IMR-90 (cell line): ENCODE measurements around the gene GAS6. TPM values are rescaled to one million over a fixed set of nuclear protein-coding genes. Genes with fewer than 3 reads are reported as not detected.

ENCODE experiments used
- ATAC-seq: fragments of 200-7000 bp; cut with Tn5 transposase; 2 replicates; pipeline ENCODE4 v1.9.1; 2020; ENCODE audit warnings: low read depth, mild to moderate bottlenecking, moderate library complexity
- BruUV-seq: library from RNA; stranded (reverse); fragments of 400-500 nt; replicated peaks from 2 replicates; lab custom pipeline; 2021; lab: Mats Ljungman, UMichigan
- CTCF ChIA-PET: fragments of 300-600 bp; formaldehyde crosslinking; extraction: SDS; loops from one replicate; lab custom pipeline; 2021; ENCODE audit warnings: antibody characterized with exemption; lab: Yijun Ruan, JAX
- POLR2A ChIA-PET: fragments of 300-600 bp; sonication (Branson Sonifier 250); formaldehyde crosslinking; loops from one replicate; lab custom pipeline; 2022; ENCODE audit warnings: antibody characterized with exemption; ENCODE audit not compliant: unreplicated experiment; lab: Charles Lee
- DNase-seq: peaks from one replicate; pipeline ENCODE4 v3.0.0; 2013
- H2AFZ ChIP-seq: replicated peaks from 2 replicates; pipeline ENCODE3; 2013; ENCODE audit warnings: low read length, mild to moderate bottlenecking; ENCODE audit not compliant: poor library complexity
- H2AK5ac ChIP-seq: 2 replicates; pipeline ENCODE4 v1.6.1; 2013; ENCODE audit warnings: low read depth, low read length, inconsistent platforms
- H2AK9ac ChIP-seq: replicated peaks from 2 replicates; pipeline ENCODE3; 2013; ENCODE audit warnings: mild to moderate bottlenecking, low read depth, low read length, moderate library complexity; ENCODE audit not compliant: poor library complexity
- H2BK120ac ChIP-seq: 2 replicates; pipeline ENCODE4 v1.6.1; 2013; ENCODE audit warnings: low read depth, low read length, inconsistent platforms
- H2BK15ac ChIP-seq: 3 replicates; pipeline ENCODE4 v1.6.1; 2013; ENCODE audit warnings: low read depth, low read length, inconsistent platforms
- H2BK20ac ChIP-seq: 2 replicates; pipeline ENCODE4 v1.6.1; 2013; ENCODE audit warnings: low read depth, mild to moderate bottlenecking, inconsistent platforms, low read length, moderate library complexity
- H2BK5ac ChIP-seq: 2 replicates; pipeline ENCODE4 v1.6.1; 2013; ENCODE audit warnings: mild to moderate bottlenecking, low read depth, low read length, inconsistent platforms; ENCODE audit not compliant: poor library complexity, severe bottlenecking
- H3K14ac ChIP-seq: replicated peaks from 2 replicates; pipeline ENCODE4 v1.6.1; 2013; ENCODE audit warnings: low read depth, low read length, inconsistent platforms
- H3K18ac ChIP-seq: 2 replicates; pipeline ENCODE4 v1.6.1; 2013; ENCODE audit warnings: low read depth, low read length, control low read depth
- H3K23ac ChIP-seq: 2 replicates; pipeline ENCODE4 v1.6.1; 2013; ENCODE audit warnings: low read depth, low read length, inconsistent platforms
- H3K27ac ChIP-seq: 2 replicates; pipeline ENCODE4 v1.5.1; 2013; ENCODE audit warnings: mild to moderate bottlenecking, control low read depth, low read length; ENCODE audit not compliant: insufficient read depth
- H3K27me3 ChIP-seq: 2 replicates; pipeline ENCODE4 v1.6.1; 2013; ENCODE audit warnings: low read length; ENCODE audit not compliant: control insufficient read depth, insufficient read depth
- H3K36me3 ChIP-seq: 2 replicates; pipeline ENCODE4 v1.6.1; 2013; ENCODE audit warnings: low read length, mixed read lengths; ENCODE audit not compliant: control insufficient read depth, insufficient read depth
- H3K4ac ChIP-seq: 2 replicates; pipeline ENCODE4 v1.6.1; 2013; ENCODE audit warnings: low read depth, low read length, inconsistent platforms
- H3K4me1 ChIP-seq: 2 replicates; pipeline ENCODE4 v1.6.1; 2013; ENCODE audit warnings: low read length, mixed read lengths; ENCODE audit not compliant: control insufficient read depth, insufficient read depth
- H3K4me2 ChIP-seq: 2 replicates; pipeline ENCODE4 v1.6.1; 2013; ENCODE audit warnings: low read depth, mild to moderate bottlenecking, control low read depth, low read length, moderate library complexity
- H3K4me3 ChIP-seq: 2 replicates; pipeline ENCODE4 v1.5.1; 2013; ENCODE audit warnings: low read depth, mild to moderate bottlenecking, control low read depth, low read length, moderate library complexity; ENCODE audit not compliant: insufficient read depth
- H3K56ac ChIP-seq: 2 replicates; pipeline ENCODE4 v1.6.1; 2013; ENCODE audit warnings: low read length, inconsistent platforms; ENCODE audit not compliant: insufficient read depth; ENCODE audit errors: extremely low read depth
- H3K79me1 ChIP-seq, 2 experiments: 2 replicates each; pipeline ENCODE4 v1.6.1; 2013; ENCODE audit warnings: low read length in 2 of 2, inconsistent platforms in 1 of 2, low read depth in 1 of 2
- H3K9ac ChIP-seq: 2 replicates; pipeline ENCODE4 v1.6.1; 2013; ENCODE audit warnings: low read depth, low read length, control low read depth
- H3K9me1 ChIP-seq: 2 replicates; pipeline ENCODE4 v1.6.1; 2013; ENCODE audit warnings: low read length, inconsistent platforms; ENCODE audit not compliant: insufficient read depth
- H3K9me3 ChIP-seq: 2 replicates; pipeline ENCODE4 v1.6.1; 2013; ENCODE audit warnings: low read length; ENCODE audit not compliant: control insufficient read depth, insufficient read depth
- H4K20me1 ChIP-seq: 2 replicates; pipeline ENCODE4 v1.6.1; 2013; ENCODE audit warnings: low read length, inconsistent platforms; ENCODE audit not compliant: insufficient read depth
- H4K5ac ChIP-seq: 2 replicates; pipeline ENCODE4 v1.6.1; 2013; ENCODE audit warnings: mild to moderate bottlenecking, low read depth, low read length, control low read depth
- H4K8ac ChIP-seq, 2 experiments: 2 replicates each; pipeline ENCODE4 v1.6.1; 2013; ENCODE audit warnings: low read depth in 2 of 2, low read length in 2 of 2, control low read depth in 1 of 2, inconsistent platforms in 1 of 2
- H4K91ac ChIP-seq: 2 replicates; pipeline ENCODE4 v1.6.1; 2013; ENCODE audit warnings: low read depth, low read length, inconsistent platforms; ENCODE audit not compliant: insufficient read depth
- CTCF ChIP-seq: conservative IDR thresholded peaks from 2 replicates; pipeline ENCODE4 v1.5.1; 2012; ENCODE audit warnings: mild to moderate bottlenecking, low read depth, low read length, improper control_type of control experiment
- MAFK ChIP-seq: IDR thresholded peaks from 2 replicates; pipeline ENCODE4 v1.6.1; 2012; ENCODE audit warnings: low read depth, low read length, improper control_type of control experiment
- NFE2L2 ChIP-seq: fragments of 150-350 bp; IDR thresholded peaks from 2 replicates; pipeline ENCODE4 v1.6.1; 2016; ENCODE audit warnings: low read depth, mild to moderate bottlenecking, low read length
- SMC3 ChIP-seq: fragments of 150-350 bp; IDR thresholded peaks from 2 replicates; pipeline ENCODE4 v1.6.1; 2016; ENCODE audit warnings: low read depth, mild to moderate bottlenecking, antibody characterized with exemption, low read length, moderate library complexity
- WGBS, 2 experiments: methylation state at CpG; one replicate each; pipeline versions ENCODE4 v1.1.5 to v1.1.7; 2013; ENCODE audit warnings: missing lambda C conversion rate in 2 of 2; ENCODE audit not compliant: insufficient read length in 1 of 2; ENCODE audit errors: extremely low coverage in 2 of 2; 5-methylcytosine and 5-hydroxymethylcytosine counted together
- dilution Hi-C: fragments of 300-500 bp; cut with HindIII; formaldehyde crosslinking; loops from one replicate; pipeline ENCODE4 v1.14.3; 2018; ENCODE audit warnings: low sequenced_read_pairs; ENCODE audit not compliant: unreplicated experiment
- in situ Hi-C: fragments of 300-500 bp; cut with MboI; formaldehyde crosslinking; loops from 3 replicates; pipeline ENCODE4 v1.14.3; 2019; ENCODE audit warnings: low sequenced_read_pairs, inconsistent platforms, mixed read lengths
- intact Hi-C: fragments of 100-400 bp; cut with micrococcal nuclease; formaldehyde crosslinking; loops from 2 replicates; pipeline ENCODE4 v1.10.0; 2022
- polyA plus RNA-seq, 3 experiments: library from polyadenylated mRNA; depleted of rRNA; stranded (reverse); fragments of >200 nt; gene quantifications; 2 replicates each; pipeline ENCODE4 v1.2.3, GENCODE V29; 2012; ENCODE audit warnings: low replicate concordance in 1 of 3
- total RNA-seq: library from RNA; depleted of rRNA; stranded (reverse); fragments of >200 nt; gene quantifications from 2 replicates; pipeline ENCODE4 v1.2.3, GENCODE V29; 2012

Gene GAS6
- total and polyA plus RNA-seq, 2 of the 4 experiments (the other 2 are of a cell fraction) = 220 to 823 TPM

GRCh38 chr13:113785051-113786010, 78.5 kb downstream of the GAS6 start:
- Histone ChIP-seq H2AK5ac (no peak overlapping the region; the same call in 1 of the 2 replicates), H3K79me1 (peaks cover 0 to 5% of the 10 kb centered on the region in 2 experiments; a peak in 1 of 4 replicates), H3K4me2 (no peak overlapping the region), H3K23ac (no peak overlapping the region), H4K8ac (no peak overlapping the region), H4K5ac (no peak overlapping the region), H2BK15ac (no peak overlapping the region), H4K20me1 (peaks cover 7% of the 10 kb centered on the region; the same call in 1 of the 2 replicates), H3K4ac (no peak overlapping the region), H3K56ac (no peak overlapping the region), H2BK20ac (no peak overlapping the region), H2BK5ac (no peak overlapping the region), H3K4me3 (no peak overlapping the region), H3K4me1 (peaks cover 6% of the 10 kb centered on the region; the same call in 1 of the 2 replicates), H3K9me1 (peaks cover 10% of the 10 kb centered on the region), H2AK9ac (no peak overlapping the region), H3K18ac (no peak overlapping the region), H3K27me3 (peaks cover 7% of the 10 kb centered on the region), H2AFZ (peak overlapping the region; percentile 26), H3K14ac (no peak overlapping the region), H3K36me3 (no peaks in the 10 kb centered on the region), H4K91ac (no peak overlapping the region), H3K9ac (no peak overlapping the region), H2BK120ac (peak overlapping the region; percentile 5; the same call in 1 of the 2 replicates), H3K27ac (no peak overlapping the region), H3K9me3 (peaks cover 4% of the 10 kb centered on the region)
- BruUV-seq = no TSS peak
- peak; percentile 74 for DNase-seq
- intact Hi-C loops = no loop called here
- WGBS, 2 experiments = 61% methylated on average over 10 of the region's 19 CpGs; no CpG with 5 or more reads in 1 of the 2 experiments
- CTCF ChIA-PET = no interaction called here
- in situ Hi-C loops = no loop called here
- TF ChIP-seq MAFK (peak; percentile 64), CTCF (no peak), NFE2L2 (no peak), SMC3 (no peak)
- ATAC-seq = peak; percentile 38; the same call in 1 of the 2 replicates
- POLR2A ChIA-PET = no interaction called here
- dilution Hi-C loops = no loop called here
